Erythroblast (primary cell): ENCODE measurements around the gene LDLRAD4.

ENCODE experiments used
- GATA1 ChIP-seq: IDR thresholded peaks from 2 replicates; pipeline ENCODE4 v1.6.1; 2011; ENCODE audit warnings: low read depth, mild to moderate bottlenecking, control low read depth, low read length, moderate library complexity
- POLR2A ChIP-seq: IDR thresholded peaks from 2 replicates; pipeline ENCODE4 v1.6.1; 2011; ENCODE audit warnings: mild to moderate bottlenecking, low read length

DNA sequence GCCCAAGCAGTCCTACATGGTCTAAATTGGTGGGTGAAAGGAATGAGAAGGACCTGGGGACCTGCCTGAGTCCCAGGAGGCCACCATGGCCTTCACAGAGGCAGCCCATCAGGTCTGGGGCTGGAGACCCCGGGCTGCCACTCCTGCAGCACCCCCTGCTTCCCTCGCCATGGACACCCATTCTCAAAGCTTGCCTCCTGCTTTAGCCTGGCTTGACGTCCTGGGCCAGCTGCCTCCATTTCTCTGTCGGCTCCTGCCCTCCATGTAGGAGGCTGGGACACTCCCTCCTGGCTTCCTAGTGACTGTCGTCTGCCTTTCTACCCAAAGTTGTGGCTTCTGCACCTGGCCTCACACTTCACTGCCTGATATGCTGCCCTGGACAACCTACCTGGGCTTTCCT is 309.2 kb downstream of the LDLRAD4 start:
- no peak for TF ChIP-seq POLR2A
- TF ChIP-seq GATA1, result no peak
